ENCODE measurements around the gene FAM13A. TPM values are rescaled to one million over a fixed set of nuclear protein-coding genes. Genes with fewer than 3 reads are reported as not detected.

FAM13A gene
- total and polyA plus RNA-seq, 2 of the 13 experiments (the other 11 are each of a cell fraction or from before 2014, with no cell fraction given), result 1.2 to 36.2 TPM

GRCh38 chr4:88969746-88970145, 87.2 kb downstream of the FAM13A start:
- H3K4me2 ChIP-seq (ENCODE audit: low read depth, low read length), result no peak overlapping the region
- no peaks in the 10 kb centered on the region for H3K27me3 ChIP-seq (ENCODE audit: control insufficient read depth in 1 of 2, insufficient read depth in 2 of 2, low read length in 2 of 2)
- DNase-seq (ENCODE audit: low spot score) (no peak), FAIRE-seq (no peak), ATAC-seq (peak; percentile 49; the same call in 2 of the 3 replicates)
- ChIA-PET POLR2A (no interaction called here), CTCF (ENCODE audit: low intra/inter-chr PET ratio, low total read pairs) (no interaction called here)
- 0% methylated on average over 1 of the region's 1 CpG for WGBS (ENCODE audit: low lambda C conversion rate)
- in situ Hi-C loops (cut with HindIII; ENCODE audit: extremely low pct_ligation_motif_present, low pct_unique_long_range_greater_than_20kb) (no loop called here), intact Hi-C loops (cut with micrococcal nuclease; ENCODE audit: unreplicated experiment) (no loop called here)
- H3K36me3 ChIP-seq (replicated peaks in 1 of 2; ENCODE audit: control insufficient read depth in 1 of 2, insufficient read depth in 2 of 2, low read length in 2 of 2), result no peaks in the 10 kb centered on the region
- H3K27ac ChIP-seq (ENCODE audit: extremely low read length, insufficient read depth, low read length), result no peak overlapping the region
- TF ChIP-seq EZH2 (conservative IDR thresholded peaks at IDR 0.05; ENCODE audit: low read depth, low read length) (no peak), ATM (IDR thresholded peaks at IDR 0.05; ENCODE audit: borderline replicate concordance) (no peak), XRCC5 (optimal IDR thresholded peaks at IDR 0.05; ENCODE audit: low read length) (no peak), ZNF367 (CRISPR knock-in tag; IDR thresholded peaks at IDR 0.05; ENCODE audit: borderline replicate concordance) (no peak), HCFC1 (IDR thresholded peaks at IDR 0.05; ENCODE audit: low read depth, low read length) (no peak), HNRNPUL1 (IDR thresholded peaks at IDR 0.05; ENCODE audit: low read depth, low read length) (no peak), ZNF670 (CRISPR knock-in tag; IDR thresholded peaks at IDR 0.05; ENCODE audit: borderline replicate concordance) (no peak), PRMT3 (CRISPR knock-in tag; IDR thresholded peaks at IDR 0.05; ENCODE audit: borderline replicate concordance, low read depth) (no peak), ZNF547 (CRISPR knock-in tag; IDR thresholded peaks at IDR 0.05) (no peak), ZBTB14 (CRISPR knock-in tag; IDR thresholded peaks at IDR 0.05) (no peak), ZSCAN5A (CRISPR knock-in tag; IDR thresholded peaks at IDR 0.05; ENCODE audit: borderline replicate concordance) (no peak), YEATS4 (CRISPR knock-in tag; IDR thresholded peaks at IDR 0.05; ENCODE audit: borderline replicate concordance) (no peak)
- no peak overlapping the region for H3K4me3 ChIP-seq (replicated peaks in 1 of 3; ENCODE audit: insufficient read depth in 1 of 3, low read depth in 2 of 3, low read length in 3 of 3)
- no peaks in the 10 kb centered on the region for H3K79me2 ChIP-seq (ENCODE audit: insufficient read depth, low read length)
- no TSS peak for BruUV-seq (replicated peaks)
- H3K9ac ChIP-seq (ENCODE audit: insufficient read depth, low read depth, low read length), result no peak overlapping the region
- no peak overlapping the region for H2AFZ ChIP-seq (ENCODE audit: low read length)
- peaks cover 26% of the 10 kb centered on the region for H3K4me1 ChIP-seq (ENCODE audit: insufficient read depth, low read length)
- no peaks in the 10 kb centered on the region for H3K9me3 ChIP-seq (ENCODE audit: low read length)
- no peaks in the 10 kb centered on the region for H4K20me1 ChIP-seq (ENCODE audit: insufficient read depth, low read length)
